Activated gamma-delta T cell (primary cell): ENCODE results near the gene SPESP1.
"Not testable (repeated sequence)": the region's sequence is repeated elsewhere in the genome, so short reads cannot be mapped to it uniquely, and the experiment has no call there.

ENCODE experiments used
- DNase-seq: peaks from one replicate; lab custom pipeline; 2025; lab: John Stamatoyannopoulos, UW

Gene SPESP1

GRCh38 chr15:68963719-68964118, 33.4 kb downstream of the SPESP1 start:
- DNase-seq = not testable (repeated sequence)

GRCh38 chr15:68966996-68967395, 36.7 kb downstream of the SPESP1 start:
- no peak for DNase-seq

- no peak for DNase-seq
Measured at GRCh38 chr15:68967948-68968347, 37.6 kb downstream of the SPESP1 start.

- DNase-seq = no peak
Measured at GRCh38 chr15:68969298-68969697, 39.0 kb downstream of the SPESP1 start.

- DNase-seq = no peak
Measured at GRCh38 chr15:68972201-68973065, 42.1 kb downstream of the SPESP1 start.

GRCh38 chr15:68975651-68976160, 45.4 kb downstream of the SPESP1 start:
- DNase-seq = not testable (repeated sequence)

- not testable (repeated sequence) for DNase-seq
Measured at GRCh38 chr15:68977426-68977825, 47.1 kb downstream of the SPESP1 start.

GRCh38 chr15:68979006-68979405, 48.7 kb downstream of the SPESP1 start:
- no peak for DNase-seq

- no peak for DNase-seq
Measured at GRCh38 chr15:68979816-68980215, 49.5 kb downstream of the SPESP1 start.

GRCh38 chr15:68980786-68981185, 50.5 kb downstream of the SPESP1 start:
- no peak for DNase-seq

- DNase-seq = no peak
Measured at GRCh38 chr15:68981941-68982340, 51.6 kb downstream of the SPESP1 start.

- no peak for DNase-seq
Measured at GRCh38 chr15:68982976-68983563, 52.7 kb downstream of the SPESP1 start.

GRCh38 chr15:68983961-68984481, 53.7 kb downstream of the SPESP1 start:
- no peak for DNase-seq

GRCh38 chr15:68984586-68984985, 54.3 kb downstream of the SPESP1 start:
- DNase-seq = no peak

- DNase-seq = no peak
Measured at GRCh38 chr15:68985361-68985891, 55.1 kb downstream of the SPESP1 start.

GRCh38 chr15:68986322-68986721, 56.0 kb downstream of the SPESP1 start:
- no peak for DNase-seq

GRCh38 chr15:68987120-68987519, 56.8 kb downstream of the SPESP1 start:
- DNase-seq = no peak

- DNase-seq = no peak
Measured at GRCh38 chr15:68987676-68988075, 57.4 kb downstream of the SPESP1 start.

GRCh38 chr15:68989541-68990230, 59.4 kb downstream of the SPESP1 start:
- DNase-seq = no peak

- no peak for DNase-seq
Measured at GRCh38 chr15:68990231-68990991, 60.1 kb downstream of the SPESP1 start.

GRCh38 chr15:68990992-68991500, 60.7 kb downstream of the SPESP1 start:
- DNase-seq = no peak
